GM21825 (cell line): ENCODE measurements around the gene OR52E8.
A peak's percentile ranks its signal among the peaks of the same experiment; 100 is the strongest.

Experiments
- ATAC-seq: cut with Tn5 transposase; IDR thresholded peaks from one replicate; pipeline ENCODE4 v1.9.1; 2021; ENCODE audit warnings: mild to moderate bottlenecking, moderate library complexity; ENCODE audit not compliant: unreplicated experiment

OR52E8 gene

GRCh38 chr11:5857590-5857989 is at the start of gene OR52E8:
Gene OR52E8, minus strand, starts transcription at chr11:5857690. Its CDS starts 0 bp downstream, at chr11:5857690.
- no peak for ATAC-seq

GRCh38 chr11:5899534-5899933 is 42.0 kb upstream of the OR52E8 start:
- ATAC-seq = no peak

GRCh38 chr11:5892908-5893307 is 35.4 kb upstream of the OR52E8 start, which contains the start of gene OR52E5:
Gene OR52E5, plus strand, starts transcription at chr11:5893208. Its CDS starts 7,569 bp downstream, at chr11:5900777.
- no peak for ATAC-seq

GRCh38 chr11:5891216-5891800 is 33.8 kb upstream of the OR52E8 start:
- no peak for ATAC-seq

GRCh38 chr11:5887661-5888060 is 30.2 kb upstream of the OR52E8 start:
- ATAC-seq = no peak

- ATAC-seq = no peak
These were observed 29.7 kb upstream of the OR52E8 start for GRCh38 chr11:5887172-5887571.

GRCh38 chr11:5881756-5882155 is 24.3 kb upstream of the OR52E8 start:
- ATAC-seq = no peak

- no peak for ATAC-seq
These were observed 22.8 kb upstream of the OR52E8 start, which contains the start of gene OR52E4 for GRCh38 chr11:5880329-5880728. Gene OR52E4, plus strand, starts transcription at chr11:5880629. Its CDS starts 3,664 bp downstream, at chr11:5884293.

- no peak for ATAC-seq
These were observed 21.1 kb upstream of the OR52E8 start for GRCh38 chr11:5878564-5878963.

- no peak for ATAC-seq
These were observed 8.3 kb upstream of the OR52E8 start for GRCh38 chr11:5865826-5866225.

GRCh38 chr11:5851002-5851401 is 6.5 kb downstream of the OR52E8 start:
- ATAC-seq = no peak

- ATAC-seq = no peak
These were observed 9.8 kb downstream of the OR52E8 start for GRCh38 chr11:5847711-5848110.

GRCh38 chr11:5846701-5847100 is 10.8 kb downstream of the OR52E8 start:
- ATAC-seq = no peak

- ATAC-seq = no peak
These were observed 15.7 kb downstream of the OR52E8 start, which contains the start of gene OR52E6 for GRCh38 chr11:5841797-5842196. Gene OR52E6, minus strand, starts transcription at chr11:5841897. Its CDS starts 0 bp downstream, at chr11:5841897.

GRCh38 chr11:5837695-5838094 is 19.8 kb downstream of the OR52E8 start:
- ATAC-seq = no peak

GRCh38 chr11:5833446-5833845 is 24.0 kb downstream of the OR52E8 start:
- no peak for ATAC-seq

- ATAC-seq = no peak
These were observed 26.2 kb downstream of the OR52E8 start for GRCh38 chr11:5831196-5831829.

GRCh38 chr11:5818245-5818886 is 39.1 kb downstream of the OR52E8 start:
- ATAC-seq = peak; percentile 43

GRCh38 chr11:5815534-5815933 is 42.0 kb downstream of the OR52E8 start:
- no peak for ATAC-seq

GRCh38 chr11:5809905-5810795 is 47.3 kb downstream of the OR52E8 start:
- ATAC-seq = no peak

- ATAC-seq = peak; percentile 25
These were observed 48.4 kb downstream of the OR52E8 start for GRCh38 chr11:5809122-5809519.
